GM21576 (cell line): ENCODE results near the gene HIF3A.
"Not testable (repeated sequence)": the region's sequence is repeated elsewhere in the genome, so short reads cannot be mapped to it uniquely, and the experiment has no call there.

ENCODE experiments used
- ATAC-seq: cut with Tn5 transposase; IDR thresholded peaks from one replicate; pipeline ENCODE4 v1.9.1; 2021; ENCODE audit warnings: mild to moderate bottlenecking, moderate library complexity; ENCODE audit not compliant: unreplicated experiment

HIF3A gene

GRCh38 chr19:46356149-46357055, 59.6 kb downstream of the HIF3A start:
- no peak for ATAC-seq

- no peak for ATAC-seq
Observed at GRCh38 chr19:46357846-46358583, 61.2 kb downstream of the HIF3A start.

GRCh38 chr19:46361915-46362314, 65.1 kb downstream of the HIF3A start:
- no peak for ATAC-seq

GRCh38 chr19:46364359-46364758, 67.5 kb downstream of the HIF3A start:
- no peak for ATAC-seq

GRCh38 chr19:46365561-46365960, 68.7 kb downstream of the HIF3A start:
- ATAC-seq = no peak

- no peak for ATAC-seq
Observed at GRCh38 chr19:46366620-46367292, 69.9 kb downstream of the HIF3A start.

GRCh38 chr19:46367426-46367825, 70.6 kb downstream of the HIF3A start:
- no peak for ATAC-seq

GRCh38 chr19:46368116-46368515, 71.3 kb downstream of the HIF3A start:
- ATAC-seq = no peak

- ATAC-seq = no peak
Observed at GRCh38 chr19:46369817-46370216, 73.0 kb downstream of the HIF3A start.

- no peak for ATAC-seq
Observed at GRCh38 chr19:46371371-46371901, 74.6 kb downstream of the HIF3A start.

- ATAC-seq = no peak
Observed at GRCh38 chr19:46372901-46373490, 76.2 kb downstream of the HIF3A start.

GRCh38 chr19:46373491-46374359, 76.9 kb downstream of the HIF3A start:
- no peak for ATAC-seq

GRCh38 chr19:46374536-46375475, 78.0 kb downstream of the HIF3A start:
- ATAC-seq = no peak

GRCh38 chr19:46375476-46376067, 78.7 kb downstream of the HIF3A start:
- not testable (repeated sequence) for ATAC-seq

- ATAC-seq = no peak
Observed at GRCh38 chr19:46376241-46377153, 79.7 kb downstream of the HIF3A start.

- ATAC-seq = no peak
Observed at GRCh38 chr19:46378268-46378667, 81.4 kb downstream of the HIF3A start.

- no peak for ATAC-seq
Observed at GRCh38 chr19:46380690-46381089, 83.8 kb downstream of the HIF3A start.
